GM23338 (cell line): Measurements from ENCODE around the gene ADPRHL1. TPM values are rescaled to one million over a fixed set of nuclear protein-coding genes. Genes with fewer than 3 reads are reported as not detected.
"Not testable (repeated sequence)": the region's sequence is repeated elsewhere in the genome, so short reads cannot be mapped to it uniquely, and the experiment has no call there.

ENCODE experiments used
- ATAC-seq: fragments of 200-7000 bp; cut with Tn5 transposase; 3 replicates; pipeline ENCODE4 v1.9.1; 2020
- DNase-seq: peaks from one replicate; pipeline ENCODE4 v3.0.0-alpha.2; 2015; ENCODE audit warnings: low spot score
- H2AFZ ChIP-seq: fragments of 200-600 bp; sonication (generic); 2 replicates; pipeline ENCODE4 v1.8.0; 2016; ENCODE audit warnings: antibody characterized with exemption, mild to moderate bottlenecking, moderate library complexity
- H3F3A ChIP-seq: fragments of 200-600 bp; sonication (generic); replicated peaks from 2 replicates; pipeline ENCODE4 v1.8.0; 2017; ENCODE audit warnings: antibody characterized with exemption, mixed run types, low read depth
- H3K27ac ChIP-seq: fragments of 200-600 bp; sonication (generic); 2 replicates; pipeline ENCODE4 v1.6.1; 2016; ENCODE audit warnings: low read depth
- H3K27me3 ChIP-seq: fragments of 200-600 bp; sonication (generic); 2 replicates; pipeline ENCODE4 v1.8.0; 2016; ENCODE audit warnings: mild to moderate bottlenecking, mixed run types, moderate library complexity; ENCODE audit not compliant: insufficient read depth
- H3K36me3 ChIP-seq: fragments of 200-600 bp; sonication (generic); 2 replicates; pipeline ENCODE4 v1.8.0; 2016; ENCODE audit warnings: mild to moderate bottlenecking; ENCODE audit not compliant: insufficient read depth
- H3K4me1 ChIP-seq: fragments of 200-600 bp; sonication (generic); 2 replicates; pipeline ENCODE4 v1.8.0; 2016; ENCODE audit warnings: mild to moderate bottlenecking, moderate library complexity; ENCODE audit not compliant: insufficient read depth
- H3K4me2 ChIP-seq: fragments of 200-600 bp; sonication (generic); 2 replicates; pipeline ENCODE4 v1.7.1; 2017; ENCODE audit warnings: mixed run types
- H3K4me3 ChIP-seq: fragments of 200-600 bp; sonication (generic); 2 replicates; pipeline ENCODE4 v1.6.1; 2016; ENCODE audit warnings: mixed run types
- H3K79me2 ChIP-seq: fragments of 200-600 bp; sonication (generic); replicated peaks from 2 replicates; pipeline ENCODE4 v1.8.0; 2017; ENCODE audit warnings: mild to moderate bottlenecking; ENCODE audit not compliant: insufficient read depth
- H3K9me2 ChIP-seq: fragments of 200-600 bp; sonication (generic); 2 replicates; pipeline ENCODE4 v1.8.0; 2017; ENCODE audit not compliant: insufficient read depth
- H4K20me1 ChIP-seq: fragments of 200-600 bp; sonication (generic); replicated peaks from 2 replicates; pipeline ENCODE4 v1.8.0; 2017; ENCODE audit warnings: mild to moderate bottlenecking; ENCODE audit not compliant: insufficient read depth
- H3K27ac Mint-ChIP-seq: 2 replicates; pipeline ENCODE4 v1.8.0; 2020; ENCODE audit warnings: inconsistent platforms, mild to moderate bottlenecking, moderate library complexity, mixed read lengths
- H3K27me3 Mint-ChIP-seq: 3 replicates; pipeline ENCODE4 v1.8.0; 2022; ENCODE audit warnings: low read depth, mild to moderate bottlenecking, moderate library complexity, mixed read lengths, inconsistent platforms; ENCODE audit not compliant: insufficient read depth, poor library complexity
- H3K36me3 Mint-ChIP-seq: 3 replicates; pipeline ENCODE4 v1.8.0; 2021; ENCODE audit warnings: low read depth, mild to moderate bottlenecking, inconsistent platforms, moderate library complexity, mixed read lengths
- H3K4me1 Mint-ChIP-seq: 3 replicates; pipeline ENCODE4 v1.8.0; 2020; ENCODE audit warnings: mild to moderate bottlenecking, inconsistent platforms, mixed read lengths
- H3K4me3 Mint-ChIP-seq: 3 replicates; pipeline ENCODE4 v1.8.0; 2021; ENCODE audit warnings: moderate library complexity, mild to moderate bottlenecking, inconsistent platforms, mixed read lengths
- H3K9me3 Mint-ChIP-seq: 3 replicates; pipeline ENCODE4 v1.8.0; 2020; ENCODE audit warnings: moderate library complexity, mild to moderate bottlenecking, inconsistent platforms, mixed read lengths
- CREB1 ChIP-seq: fragments of 250-450 bp; sonication (Bioruptor Pico); IDR thresholded peaks from 2 replicates; pipeline ENCODE4 v1.5.0; 2020; ENCODE audit warnings: low read depth, mild to moderate bottlenecking, moderate library complexity
- EZH2phosphoT487 ChIP-seq: fragments of 200-600 bp; sonication (generic); IDR thresholded peaks from one replicate; pipeline ENCODE4 v1.8.1; 2018; ENCODE audit warnings: antibody characterized with exemption; ENCODE audit not compliant: unreplicated experiment
- POLR2AphosphoS5 ChIP-seq: IDR thresholded peaks from 2 replicates; pipeline ENCODE4 v1.6.1; 2016; ENCODE audit warnings: antibody characterized with exemption, low read depth
- STAT1 ChIP-seq: IDR thresholded peaks from one replicate; pipeline ENCODE4 v1.6.1; 2016; ENCODE audit warnings: antibody characterized with exemption; ENCODE audit not compliant: unreplicated experiment
- ZNF114 ChIP-seq: fragments of 250-450 bp; sonication (Bioruptor Pico); IDR thresholded peaks from 2 replicates; pipeline ENCODE4 v1.5.0; 2020; ENCODE audit warnings: mild to moderate bottlenecking, moderate library complexity
- ZNF331 ChIP-seq: fragments of 250-450 bp; sonication (Bioruptor Pico); IDR thresholded peaks from 2 replicates; pipeline ENCODE4 v1.5.0; 2020; ENCODE audit warnings: low read depth, mild to moderate bottlenecking, moderate library complexity
- polyA plus RNA-seq: library from polyadenylated mRNA; unstranded; fragments of >200 nt; fragmentation: Nextera tagmentation; extraction: Ambion mirVana; gene quantifications from 2 replicates; pipeline ENCODE4 v1.2.1, GENCODE V29; 2016
- total RNA-seq: library from RNA; depleted of rRNA; stranded (reverse); fragments of >200 nt; shearing (Covaris generic); gene quantifications from 2 replicates; pipeline ENCODE4 v1.2.3, GENCODE V29; 2014
- TF ChIP-seq, protein P1 (sequence below), 2 experiments: fragments of 200-600 bp in 1 of 2; sonication (generic) in 1 of 2; conservative IDR thresholded peaks; 2 replicates each; pipeline versions ENCODE4 v1.5.1 to v1.6.1; 2016 to 2017; ENCODE audit warnings: antibody characterized with exemption in 2 of 2, low read depth in 2 of 2, mild to moderate bottlenecking in 2 of 2, moderate library complexity in 1 of 2
- TF ChIP-seq, protein P2 (sequence below): IDR thresholded peaks from 2 replicates; pipeline ENCODE4 v1.6.1; 2016; ENCODE audit warnings: antibody characterized with exemption

ADPRHL1 gene
- total and polyA plus RNA-seq, 2 experiments from 2014 or later: 0.80 to 1.0 TPM

DNA sequence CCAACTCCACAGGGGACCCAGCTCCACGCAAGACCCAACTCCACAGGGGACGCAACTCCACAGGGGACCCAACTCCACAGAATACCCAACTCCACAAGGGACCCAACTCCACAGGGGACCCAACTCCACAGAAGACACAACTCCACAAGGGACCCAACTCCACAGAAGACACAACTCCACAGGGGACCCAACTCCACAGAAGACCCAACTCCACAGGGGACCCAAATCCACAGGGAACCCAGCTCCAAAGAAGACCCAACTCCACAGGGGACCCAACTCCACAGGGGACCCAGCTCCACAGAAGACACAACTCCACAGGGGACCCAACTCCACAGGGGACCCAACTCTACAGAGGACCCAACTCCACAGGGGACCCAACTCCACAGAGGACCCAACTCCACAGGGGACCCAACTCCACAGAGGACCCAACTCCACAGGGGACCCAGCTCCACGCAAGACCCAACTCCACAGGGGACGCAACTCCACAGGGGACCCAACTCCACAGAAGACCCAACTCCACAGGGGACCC, 17.4 kb upstream of the ADPRHL1 start:
- not testable (repeated sequence) for H3K27me3 ChIP-seq, H3K27ac ChIP-seq, H3K9me2 ChIP-seq, H3K27me3 Mint-ChIP-seq, DNase-seq, H3K4me3 Mint-ChIP-seq, H3K9me3 Mint-ChIP-seq, H3K27ac Mint-ChIP-seq, H2AFZ ChIP-seq, H3K4me3 ChIP-seq, H3K4me2 ChIP-seq, ATAC-seq
- H3F3A ChIP-seq: peaks cover 11% of the 10 kb centered on the region; the same call in 1 of the 2 replicates
- H3K4me1 Mint-ChIP-seq: peaks cover 18% of the 10 kb centered on the region
- peaks cover 29% of the 10 kb centered on the region for H3K36me3 ChIP-seq
- H3K36me3 Mint-ChIP-seq: peaks cover 59% of the 10 kb centered on the region
- peaks cover 60% of the 10 kb centered on the region for H3K79me2 ChIP-seq
- H3K4me1 ChIP-seq: peaks cover 12% of the 10 kb centered on the region
- H4K20me1 ChIP-seq: peaks cover 13% of the 10 kb centered on the region; the same call in 1 of the 2 replicates

DNA sequence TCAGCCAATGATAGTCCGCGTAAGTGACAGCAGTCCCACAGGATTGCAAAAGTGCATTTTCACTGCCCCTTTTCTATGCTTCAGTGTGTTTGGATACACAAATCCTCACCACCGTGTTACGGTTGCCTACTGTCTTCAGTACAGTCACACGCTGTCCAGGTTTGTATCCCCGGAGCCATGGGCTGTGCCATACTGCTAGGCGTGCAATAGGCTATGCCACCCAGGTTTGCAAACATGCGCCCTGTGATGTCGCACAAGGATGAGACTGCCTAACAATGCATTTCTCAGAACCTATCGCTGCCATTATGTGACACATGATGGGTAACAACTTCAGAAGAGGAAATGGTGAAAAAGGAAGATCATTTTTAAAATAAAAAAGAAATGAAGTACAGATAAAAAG, 16.8 kb upstream of the ADPRHL1 start:
- peaks cover 11% of the 10 kb centered on the region; the same call in 1 of the 2 replicates for H3F3A ChIP-seq
- H3K36me3 ChIP-seq: peaks cover 29% of the 10 kb centered on the region
- Mint-ChIP-seq H3K27ac (no peak overlapping the region), H3K27me3 (peaks cover 9% of the 10 kb centered on the region), H3K9me3 (no peaks in the 10 kb centered on the region), H3K4me3 (no peak overlapping the region), H3K36me3 (peaks cover 55% of the 10 kb centered on the region), H3K4me1 (peaks cover 18% of the 10 kb centered on the region)
- peaks cover 12% of the 10 kb centered on the region for H3K4me1 ChIP-seq
- H3K27me3 ChIP-seq: no peaks in the 10 kb centered on the region
- no peak for TF ChIP-seq CREB1 (CRISPR knock-in tag)
- no peak for TF ChIP-seq EZH2phosphoT487
- TF ChIP-seq STAT1: no peak
- no peak for TF ChIP-seq POLR2AphosphoS5
- no peak for TF ChIP-seq ZNF331 (CRISPR knock-in tag)
- no peak for TF ChIP-seq ZNF114
- TF ChIP-seq, protein P1, sequence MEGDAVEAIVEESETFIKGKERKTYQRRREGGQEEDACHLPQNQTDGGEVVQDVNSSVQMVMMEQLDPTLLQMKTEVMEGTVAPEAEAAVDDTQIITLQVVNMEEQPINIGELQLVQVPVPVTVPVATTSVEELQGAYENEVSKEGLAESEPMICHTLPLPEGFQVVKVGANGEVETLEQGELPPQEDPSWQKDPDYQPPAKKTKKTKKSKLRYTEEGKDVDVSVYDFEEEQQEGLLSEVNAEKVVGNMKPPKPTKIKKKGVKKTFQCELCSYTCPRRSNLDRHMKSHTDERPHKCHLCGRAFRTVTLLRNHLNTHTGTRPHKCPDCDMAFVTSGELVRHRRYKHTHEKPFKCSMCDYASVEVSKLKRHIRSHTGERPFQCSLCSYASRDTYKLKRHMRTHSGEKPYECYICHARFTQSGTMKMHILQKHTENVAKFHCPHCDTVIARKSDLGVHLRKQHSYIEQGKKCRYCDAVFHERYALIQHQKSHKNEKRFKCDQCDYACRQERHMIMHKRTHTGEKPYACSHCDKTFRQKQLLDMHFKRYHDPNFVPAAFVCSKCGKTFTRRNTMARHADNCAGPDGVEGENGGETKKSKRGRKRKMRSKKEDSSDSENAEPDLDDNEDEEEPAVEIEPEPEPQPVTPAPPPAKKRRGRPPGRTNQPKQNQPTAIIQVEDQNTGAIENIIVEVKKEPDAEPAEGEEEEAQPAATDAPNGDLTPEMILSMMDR (conservative IDR thresholded peaks at IDR 0.05; ENCODE audit: low read depth in 2 of 2): no peak
- TF ChIP-seq, protein P2, sequence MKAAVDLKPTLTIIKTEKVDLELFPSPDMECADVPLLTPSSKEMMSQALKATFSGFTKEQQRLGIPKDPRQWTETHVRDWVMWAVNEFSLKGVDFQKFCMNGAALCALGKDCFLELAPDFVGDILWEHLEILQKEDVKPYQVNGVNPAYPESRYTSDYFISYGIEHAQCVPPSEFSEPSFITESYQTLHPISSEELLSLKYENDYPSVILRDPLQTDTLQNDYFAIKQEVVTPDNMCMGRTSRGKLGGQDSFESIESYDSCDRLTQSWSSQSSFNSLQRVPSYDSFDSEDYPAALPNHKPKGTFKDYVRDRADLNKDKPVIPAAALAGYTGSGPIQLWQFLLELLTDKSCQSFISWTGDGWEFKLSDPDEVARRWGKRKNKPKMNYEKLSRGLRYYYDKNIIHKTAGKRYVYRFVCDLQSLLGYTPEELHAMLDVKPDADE: no peak
- no peak overlapping the region for H2AFZ ChIP-seq
- no peaks in the 10 kb centered on the region for H3K9me2 ChIP-seq
- ATAC-seq (no peak), DNase-seq (no peak)
- no peak overlapping the region for H3K4me2 ChIP-seq
- peaks cover 59% of the 10 kb centered on the region for H3K79me2 ChIP-seq
- no peak overlapping the region for H3K4me3 ChIP-seq
- H3K27ac ChIP-seq: peak overlapping the region; percentile 78
- H4K20me1 ChIP-seq: peaks cover 13% of the 10 kb centered on the region; the same call in 1 of the 2 replicates
